ENCODE results near the gene UACA.
A peak's percentile ranks its signal among the peaks of the same experiment; 100 is the strongest.
"Not testable (repeated sequence)": the region's sequence is repeated elsewhere in the genome, so short reads cannot be mapped to it uniquely, and the experiment has no call there.

Gene UACA

GRCh38 chr15:70763120-70763949 lies at the start of gene UACA:
Gene UACA (minus strand): TSS chr15:70763558. CDS start chr15:70763407, 151 bp downstream.
- no peaks in the 10 kb centered on the region for H3K36me3 Mint-ChIP-seq (ENCODE audit: low read depth)
- peaks cover 44% of the 10 kb centered on the region for H3K27me3 Mint-ChIP-seq
- no peaks in the 10 kb centered on the region for H3K9me3 Mint-ChIP-seq
- peak within 1 kb of the TSS; percentile 88 for H3K4me3 Mint-ChIP-seq
- peaks cover 24% of the 10 kb centered on the region for H3K4me1 Mint-ChIP-seq (ENCODE audit: low read depth)
- peak within 1 kb of the TSS; percentile 74 for H3K27ac Mint-ChIP-seq

- no peak overlapping the region for H3K4me3 Mint-ChIP-seq
- no peaks in the 10 kb centered on the region for H3K4me1 Mint-ChIP-seq (ENCODE audit: low read depth)
- H3K27me3 Mint-ChIP-seq = no peaks in the 10 kb centered on the region
- no peaks in the 10 kb centered on the region for H3K36me3 Mint-ChIP-seq (ENCODE audit: low read depth)
- no peak overlapping the region for H3K27ac Mint-ChIP-seq
- H3K9me3 Mint-ChIP-seq = no peaks in the 10 kb centered on the region
These were observed 49.5 kb upstream of the UACA start for GRCh38 chr15:70812827-70813364.

GRCh38 chr15:70810916-70811578 lies 47.7 kb upstream of the UACA start:
- H3K4me3 Mint-ChIP-seq = no peak overlapping the region
- H3K4me1 Mint-ChIP-seq (ENCODE audit: low read depth) = peaks cover 4% of the 10 kb centered on the region
- H3K36me3 Mint-ChIP-seq (ENCODE audit: low read depth) = no peaks in the 10 kb centered on the region
- no peaks in the 10 kb centered on the region for H3K9me3 Mint-ChIP-seq
- H3K27me3 Mint-ChIP-seq = no peaks in the 10 kb centered on the region
- no peak overlapping the region for H3K27ac Mint-ChIP-seq

GRCh38 chr15:70806992-70807712 lies 43.8 kb upstream of the UACA start:
- H3K9me3 Mint-ChIP-seq = no peaks in the 10 kb centered on the region
- no peak overlapping the region for H3K4me3 Mint-ChIP-seq
- H3K27ac Mint-ChIP-seq = peak overlapping the region; percentile 23
- no peaks in the 10 kb centered on the region for H3K36me3 Mint-ChIP-seq (ENCODE audit: low read depth)
- peaks cover 3% of the 10 kb centered on the region for H3K27me3 Mint-ChIP-seq
- peaks cover 4% of the 10 kb centered on the region for H3K4me1 Mint-ChIP-seq (ENCODE audit: low read depth)

- H3K4me3 Mint-ChIP-seq; H3K27ac Mint-ChIP-seq; H3K9me3 Mint-ChIP-seq; H3K36me3 Mint-ChIP-seq (ENCODE audit: low read depth); H3K4me1 Mint-ChIP-seq (ENCODE audit: low read depth); H3K27me3 Mint-ChIP-seq: not testable (repeated sequence)
These were observed 41.0 kb upstream of the UACA start for GRCh38 chr15:70804388-70804787.

GRCh38 chr15:70802629-70803028 lies 39.3 kb upstream of the UACA start:
- H3K4me3 Mint-ChIP-seq = no peak overlapping the region
- no peak overlapping the region for H3K27ac Mint-ChIP-seq
- H3K4me1 Mint-ChIP-seq (ENCODE audit: low read depth) = peaks cover 4% of the 10 kb centered on the region
- peaks cover 3% of the 10 kb centered on the region for H3K27me3 Mint-ChIP-seq
- no peaks in the 10 kb centered on the region for H3K36me3 Mint-ChIP-seq (ENCODE audit: low read depth)
- no peaks in the 10 kb centered on the region for H3K9me3 Mint-ChIP-seq

GRCh38 chr15:70801109-70801508 lies 37.8 kb upstream of the UACA start:
- no peaks in the 10 kb centered on the region for H3K9me3 Mint-ChIP-seq

GRCh38 chr15:70799667-70800450 lies 36.5 kb upstream of the UACA start:
- no peaks in the 10 kb centered on the region for H3K36me3 Mint-ChIP-seq (ENCODE audit: low read depth)
- H3K4me1 Mint-ChIP-seq (ENCODE audit: low read depth) = no peaks in the 10 kb centered on the region
- no peak overlapping the region for H3K27ac Mint-ChIP-seq
- H3K9me3 Mint-ChIP-seq = no peaks in the 10 kb centered on the region
- H3K27me3 Mint-ChIP-seq = peaks cover 3% of the 10 kb centered on the region
- no peak overlapping the region for H3K4me3 Mint-ChIP-seq

More at GRCh38 chr15:70801109-70801508, 37.8 kb upstream of the UACA start:
- Mint-ChIP-seq H3K4me3 (no peak overlapping the region), H3K36me3 (ENCODE audit: low read depth) (no peaks in the 10 kb centered on the region), H3K4me1 (ENCODE audit: low read depth) (no peaks in the 10 kb centered on the region), H3K27me3 (peaks cover 3% of the 10 kb centered on the region), H3K27ac (no peak overlapping the region)

GRCh38 chr15:70797464-70797863 lies 34.1 kb upstream of the UACA start:
- H3K9me3 Mint-ChIP-seq = no peaks in the 10 kb centered on the region
- H3K4me1 Mint-ChIP-seq (ENCODE audit: low read depth) = no peaks in the 10 kb centered on the region
- H3K4me3 Mint-ChIP-seq = no peak overlapping the region
- no peak overlapping the region for H3K27ac Mint-ChIP-seq
- H3K36me3 Mint-ChIP-seq (ENCODE audit: low read depth) = no peaks in the 10 kb centered on the region
- peaks cover 3% of the 10 kb centered on the region for H3K27me3 Mint-ChIP-seq

- H3K4me3 Mint-ChIP-seq = no peak overlapping the region
- no peak overlapping the region for H3K27ac Mint-ChIP-seq
- H3K4me1 Mint-ChIP-seq (ENCODE audit: low read depth) = no peaks in the 10 kb centered on the region
- no peaks in the 10 kb centered on the region for H3K9me3 Mint-ChIP-seq
- peaks cover 3% of the 10 kb centered on the region for H3K27me3 Mint-ChIP-seq
- H3K36me3 Mint-ChIP-seq (ENCODE audit: low read depth) = no peaks in the 10 kb centered on the region
These were observed 33.4 kb upstream of the UACA start for GRCh38 chr15:70796516-70797310.

GRCh38 chr15:70795311-70795665 lies 31.9 kb upstream of the UACA start:
- no peak overlapping the region for H3K4me3 Mint-ChIP-seq
- H3K4me1 Mint-ChIP-seq (ENCODE audit: low read depth) = no peaks in the 10 kb centered on the region
- no peak overlapping the region for H3K27ac Mint-ChIP-seq
- H3K36me3 Mint-ChIP-seq (ENCODE audit: low read depth) = no peaks in the 10 kb centered on the region
- peaks cover 3% of the 10 kb centered on the region for H3K27me3 Mint-ChIP-seq
- H3K9me3 Mint-ChIP-seq = no peaks in the 10 kb centered on the region

- Mint-ChIP-seq H3K36me3 (ENCODE audit: low read depth) (no peaks in the 10 kb centered on the region), H3K27ac (no peak overlapping the region), H3K9me3 (no peaks in the 10 kb centered on the region), H3K4me3 (no peak overlapping the region), H3K27me3 (peaks cover 3% of the 10 kb centered on the region), H3K4me1 (ENCODE audit: low read depth) (no peaks in the 10 kb centered on the region)
These were observed 31.4 kb upstream of the UACA start for GRCh38 chr15:70794596-70795310.

GRCh38 chr15:70793694-70794093 lies 30.3 kb upstream of the UACA start:
- no peaks in the 10 kb centered on the region for H3K4me1 Mint-ChIP-seq (ENCODE audit: low read depth)

More at GRCh38 chr15:70793694-70794093, 30.3 kb upstream of the UACA start:
- Mint-ChIP-seq H3K9me3 (no peaks in the 10 kb centered on the region), H3K27ac (no peak overlapping the region), H3K27me3 (peaks cover 3% of the 10 kb centered on the region), H3K36me3 (ENCODE audit: low read depth) (no peaks in the 10 kb centered on the region), H3K4me3 (no peak overlapping the region)
